COLO668 (cell line): ENCODE results near the gene RANBP3L.

ENCODE experiments used
- DNase-seq: peaks from one replicate; lab custom pipeline; 2025; ENCODE audit not compliant: unreplicated experiment; lab: John Stamatoyannopoulos, UW

RANBP3L gene

GRCh38 chr5:36244076-36244475, 57.6 kb downstream of the RANBP3L start:
- no peak for DNase-seq

DNA sequence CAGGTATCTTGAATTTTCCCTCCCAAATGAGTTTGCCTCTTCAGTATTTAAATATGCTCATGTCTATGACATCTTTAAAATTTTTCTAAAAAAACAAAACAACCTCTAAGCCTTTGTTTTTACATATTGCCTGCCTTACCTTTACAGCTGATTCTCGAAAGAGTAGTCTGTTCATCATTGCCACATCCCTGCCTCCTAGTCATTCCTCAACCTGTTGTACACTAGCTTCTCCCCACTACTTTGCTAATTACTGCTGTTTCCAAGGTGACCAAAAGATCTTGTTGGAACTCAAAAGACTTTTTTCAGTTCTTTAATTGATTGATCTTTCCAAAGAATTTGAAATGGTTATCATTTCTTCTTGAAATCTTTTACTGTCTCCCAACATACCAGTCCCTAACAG, 58.0 kb downstream of the RANBP3L start:
- no peak for DNase-seq

DNA sequence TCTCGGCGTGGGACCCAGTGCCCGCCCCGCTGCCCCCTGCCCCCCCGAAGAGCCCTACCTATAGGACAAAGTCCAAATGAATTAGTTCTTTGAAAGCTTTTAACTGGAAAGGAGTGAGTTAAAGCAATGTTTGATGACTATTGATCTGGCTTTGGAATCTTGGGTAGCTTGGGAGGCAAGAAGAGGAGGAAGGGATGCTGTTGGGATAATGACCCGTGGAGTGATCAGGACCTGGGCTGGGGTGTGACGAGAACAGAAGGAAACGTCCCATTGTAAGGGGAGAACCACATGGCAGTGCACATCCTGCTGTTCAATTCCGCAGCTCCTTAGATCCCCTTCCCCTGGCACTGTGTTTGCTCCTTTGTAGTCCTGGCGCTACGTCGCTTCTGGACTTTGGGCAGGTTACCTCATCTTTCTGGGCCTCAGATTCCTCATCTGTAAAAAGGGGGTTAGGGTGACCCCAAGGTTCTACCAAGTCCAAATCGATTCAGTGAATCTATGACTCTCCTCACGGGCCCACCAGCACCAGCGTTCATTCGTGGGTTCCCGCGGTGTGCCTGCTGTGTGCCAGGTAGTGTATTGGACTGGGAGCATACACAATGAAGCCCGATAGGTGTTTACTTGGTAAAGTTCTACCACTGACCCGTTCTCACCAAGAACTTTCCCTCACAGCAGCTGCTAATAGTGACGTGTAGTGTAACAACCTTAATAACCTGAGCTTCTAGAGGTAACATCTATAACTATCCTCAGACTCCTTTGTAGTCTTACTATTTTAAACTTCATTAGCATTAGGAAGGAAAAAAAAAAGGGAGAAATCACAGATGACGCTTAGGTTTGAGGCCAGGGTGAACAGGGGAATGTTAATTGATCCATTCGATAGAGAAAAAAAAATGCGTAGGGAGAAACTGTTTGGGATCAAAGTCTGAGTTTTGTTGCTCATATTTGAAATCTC, 58.9 kb downstream of the RANBP3L start:
- DNase-seq = no peak

DNA sequence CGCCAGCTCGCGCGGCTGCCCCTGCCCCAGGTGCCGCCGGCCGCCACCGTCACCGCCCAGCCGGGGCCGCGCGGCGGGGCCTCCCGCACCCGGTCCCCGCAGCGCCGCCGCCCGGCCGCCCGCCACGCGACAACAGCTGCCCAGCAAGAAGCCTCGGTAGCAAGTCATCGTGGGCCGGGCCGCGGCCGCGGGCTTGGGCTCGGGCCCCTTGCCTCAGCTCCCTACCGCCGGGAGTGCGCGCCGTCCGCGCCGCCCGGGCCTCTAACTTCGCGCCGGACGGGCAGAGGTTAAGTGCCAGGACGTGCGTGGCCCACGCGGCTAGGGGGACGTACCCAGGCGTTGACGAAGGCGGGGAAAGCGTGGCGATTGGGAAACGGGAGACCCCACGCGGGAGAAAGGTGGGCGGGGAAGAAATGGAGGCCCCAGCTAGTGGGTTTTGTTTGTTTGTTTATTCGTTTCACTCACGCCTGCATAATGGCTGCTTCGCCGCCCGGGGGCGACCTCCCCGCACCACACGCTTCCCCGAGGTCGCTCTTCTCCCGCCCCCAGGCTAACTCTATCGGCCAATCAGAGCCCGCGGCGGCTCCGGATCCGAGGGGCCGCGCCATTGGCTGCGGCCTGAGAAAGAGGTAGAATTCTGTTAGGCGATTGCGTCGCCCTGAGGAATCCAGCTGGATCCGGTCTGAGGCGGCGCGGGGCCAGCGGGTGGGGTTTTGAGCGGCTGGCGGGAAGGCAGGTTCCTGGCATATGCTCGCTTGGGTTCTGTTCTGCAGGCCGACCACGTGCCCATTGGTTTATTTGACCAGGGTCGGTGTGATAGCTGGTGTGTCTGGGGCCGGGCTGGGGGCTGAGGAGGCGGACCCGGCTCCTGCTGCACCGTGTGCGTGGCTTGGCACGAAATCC, 59.8 kb downstream of the RANBP3L start, which contains the start of gene NADK2:
TSS of gene NADK2 (minus strand) at position 295 of the 903 bp plus-strand sequence. CDS start at position 168, 127 bp downstream.
- DNase-seq = peak; percentile 95

DNA sequence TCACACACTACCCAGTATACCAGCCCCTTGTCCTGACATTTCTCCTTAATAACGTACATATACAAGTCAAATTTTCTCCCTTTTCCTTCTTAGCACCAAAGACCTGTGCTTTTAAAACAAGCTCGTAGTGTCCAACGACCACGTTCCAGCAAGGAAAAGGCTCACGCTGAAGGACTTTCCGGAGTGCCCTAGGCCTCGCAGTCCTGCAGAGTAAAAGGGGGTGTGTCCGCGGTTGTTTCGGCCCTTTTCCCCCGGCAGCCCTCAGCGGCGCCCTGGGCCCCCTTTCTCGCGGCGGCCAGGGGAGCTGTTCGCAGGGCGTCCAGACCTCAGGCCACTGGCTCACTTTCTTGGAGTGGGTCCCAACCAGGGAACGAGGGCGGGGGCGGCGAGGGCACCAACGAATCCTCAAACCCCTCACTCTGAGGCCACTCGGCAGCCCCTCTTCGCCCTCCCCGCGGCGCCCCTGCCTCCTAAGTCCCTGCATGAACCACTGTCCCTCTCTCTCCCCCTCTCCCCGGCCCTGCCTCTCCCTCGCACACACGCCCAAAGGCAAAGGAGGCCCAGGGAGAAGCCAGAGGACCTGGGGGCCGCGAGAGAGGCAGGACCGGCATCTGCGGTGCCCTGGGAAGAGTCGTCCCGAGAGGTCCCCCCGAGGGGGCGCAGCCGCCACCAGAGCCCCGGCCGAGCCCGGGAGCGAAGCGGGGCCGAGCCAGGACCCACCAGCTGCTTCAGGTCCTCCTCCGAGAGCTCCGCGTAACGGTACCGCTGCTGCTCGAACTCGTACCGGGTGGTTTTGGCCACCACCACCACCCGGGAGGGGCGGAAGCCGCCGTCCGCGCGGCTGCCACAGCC, 60.7 kb downstream of the RANBP3L start:
- peak; percentile 47 for DNase-seq

DNA sequence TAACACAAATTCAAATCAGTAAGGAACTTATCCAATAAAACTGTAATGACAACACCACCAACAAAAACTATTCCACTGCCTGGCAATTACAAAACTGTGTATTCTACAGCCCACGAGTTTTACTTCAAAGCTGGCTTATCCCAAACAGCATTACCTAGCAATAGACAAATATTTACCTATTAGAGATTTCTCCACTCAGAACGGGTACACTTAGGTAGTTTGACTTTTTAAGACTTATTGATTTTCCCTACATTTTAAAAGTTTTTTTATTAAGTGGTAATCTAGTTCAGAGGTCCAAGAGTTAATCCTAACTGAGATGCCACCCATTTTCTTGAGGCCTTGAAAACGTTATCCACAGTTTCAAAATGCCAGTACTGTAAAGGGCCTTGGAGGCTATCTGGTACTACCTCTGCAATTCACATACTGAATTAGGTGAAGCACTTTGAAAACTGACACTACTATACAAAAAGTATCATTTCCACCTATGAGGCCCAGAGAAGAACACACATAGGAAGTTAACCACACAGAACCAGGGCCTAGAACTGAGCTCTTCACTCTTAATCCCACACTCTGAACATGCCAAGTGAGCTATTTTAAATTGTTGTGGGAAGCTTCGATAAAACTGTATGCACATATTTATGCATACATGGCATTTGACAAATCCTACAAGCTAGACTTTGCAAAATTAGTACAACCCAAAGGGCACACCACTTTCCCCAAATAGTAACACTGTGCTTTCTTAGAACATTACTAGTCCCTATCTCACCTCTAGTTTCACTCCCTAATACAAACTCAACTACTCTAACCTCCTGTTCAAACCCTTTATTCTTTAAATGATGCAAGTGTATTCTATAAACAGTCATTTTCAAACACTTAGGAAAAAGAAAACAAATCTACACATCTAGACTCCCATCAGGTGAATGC, 62.1 kb downstream of the RANBP3L start:
- DNase-seq = no peak

DNA sequence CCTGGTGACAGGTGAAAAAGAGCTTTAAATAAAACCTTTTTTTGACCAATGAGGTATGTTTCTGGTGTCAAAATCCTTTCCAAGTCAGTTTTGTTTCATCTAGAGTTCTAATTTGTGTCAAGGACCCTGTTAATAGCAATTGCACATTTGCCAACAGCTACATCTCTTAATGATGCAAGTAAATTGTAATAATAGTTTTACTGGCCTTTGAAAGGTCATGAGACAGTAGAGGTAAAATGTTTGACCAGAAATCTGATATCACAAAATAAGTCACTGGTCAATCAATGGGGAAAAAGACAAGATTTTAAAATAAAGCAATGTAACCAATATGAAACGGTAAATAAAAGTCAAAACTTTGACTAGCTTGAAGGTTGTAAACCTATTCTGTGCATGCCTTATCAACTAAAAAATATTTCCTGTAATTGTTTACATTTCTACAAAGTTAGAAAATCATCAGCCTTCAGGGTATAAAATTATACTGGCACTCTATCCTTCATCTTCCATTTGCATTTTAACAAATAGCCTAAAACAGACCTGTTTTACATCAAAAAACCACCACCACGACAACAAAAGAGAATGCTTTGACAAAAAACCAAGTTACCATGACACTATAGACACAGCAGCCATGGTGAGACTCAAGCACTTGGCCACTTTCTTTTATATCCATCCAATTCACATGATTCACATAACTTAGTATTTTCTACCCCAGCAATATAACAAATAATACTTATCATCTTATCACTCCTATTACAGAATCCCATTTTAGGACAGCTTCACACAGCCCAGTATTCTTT, 63.0 kb downstream of the RANBP3L start:
- no peak for DNase-seq

DNA sequence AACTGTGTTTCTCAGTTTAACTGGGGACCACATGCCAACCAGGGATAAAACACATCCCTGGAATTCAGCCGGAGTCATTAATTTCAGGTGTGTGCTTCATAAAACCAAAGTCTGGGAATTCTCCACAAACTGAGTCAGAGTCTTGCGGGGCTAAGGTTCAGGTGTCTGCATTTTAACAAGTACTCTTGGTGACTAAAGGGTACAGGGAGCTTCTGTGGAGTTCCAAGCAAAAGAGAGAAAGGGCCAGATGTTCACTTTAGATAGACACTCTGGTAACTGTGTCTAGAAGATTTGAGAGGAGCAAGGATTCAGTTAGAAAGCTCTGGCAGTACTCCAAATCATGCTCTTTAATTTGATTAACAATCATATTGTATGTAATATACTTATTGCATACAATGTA, 64.0 kb downstream of the RANBP3L start:
- DNase-seq = no peak

DNA sequence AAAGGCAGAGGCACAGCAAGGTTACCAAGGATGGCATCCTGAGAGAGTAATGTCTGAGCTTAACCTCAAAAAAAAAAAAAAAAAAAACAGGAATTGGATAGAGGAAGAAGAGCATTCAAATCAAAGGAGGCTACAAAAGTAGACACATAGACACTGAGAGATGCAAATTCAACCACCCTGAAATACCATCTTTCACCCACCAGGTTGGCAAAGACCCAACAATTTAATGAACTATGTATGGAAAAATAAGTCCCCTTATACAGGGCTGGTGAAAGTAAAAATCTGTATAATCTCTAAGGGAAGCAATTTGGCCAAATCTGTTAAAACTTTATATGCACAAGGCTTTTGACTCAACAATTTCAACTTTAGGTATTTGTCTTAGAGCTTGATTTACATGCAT, 64.9 kb downstream of the RANBP3L start:
- no peak for DNase-seq

GRCh38 chr5:36232533-36232932, 69.2 kb downstream of the RANBP3L start:
- no peak for DNase-seq

GRCh38 chr5:36230151-36230790, 71.4 kb downstream of the RANBP3L start:
- DNase-seq = no peak

DNA sequence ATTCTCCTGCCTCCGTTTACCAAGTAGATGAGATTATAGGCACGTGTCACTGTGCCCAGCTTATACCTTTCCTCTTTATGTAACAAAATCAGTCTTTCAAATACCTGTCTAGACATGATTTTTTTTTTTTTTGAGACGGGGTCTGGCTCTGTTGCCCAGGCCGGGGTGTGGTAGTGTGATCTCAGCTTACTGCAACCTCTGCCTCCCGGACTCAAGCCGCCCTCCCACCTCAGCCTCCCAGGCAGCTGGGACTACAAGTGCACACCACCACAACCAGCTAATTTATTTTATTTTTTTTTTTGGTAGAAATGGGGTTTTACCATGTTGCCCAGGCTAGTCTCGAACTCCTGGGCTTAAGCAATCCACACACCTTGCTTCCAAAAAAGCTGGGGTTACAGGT, 73.2 kb downstream of the RANBP3L start:
- no peak for DNase-seq

GRCh38 chr5:36227046-36227445, 74.7 kb downstream of the RANBP3L start:
- no peak for DNase-seq

GRCh38 chr5:36222620-36223019, 79.1 kb downstream of the RANBP3L start:
- DNase-seq = no peak

DNA sequence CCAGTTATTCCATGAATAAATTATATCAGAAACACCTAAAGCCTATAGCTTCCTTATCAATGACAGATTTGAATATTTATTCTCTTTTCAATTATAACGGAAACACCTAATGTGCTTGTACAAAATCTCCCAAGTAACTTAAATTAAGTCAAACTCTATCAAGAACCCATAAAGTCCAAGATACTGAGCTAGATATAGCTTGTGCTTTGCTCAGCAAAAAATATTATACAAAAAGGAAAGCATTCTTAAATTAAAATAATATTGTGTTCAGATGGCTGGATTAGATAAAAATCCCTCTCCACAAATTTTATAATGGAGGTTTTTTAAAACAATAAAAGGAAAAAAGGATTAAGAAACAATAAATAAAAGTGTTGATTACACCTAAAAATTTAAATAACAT, 83.7 kb downstream of the RANBP3L start:
- DNase-seq = no peak

- DNase-seq = no peak
Measured at GRCh38 chr5:36217567-36217966, 84.1 kb downstream of the RANBP3L start.

DNA sequence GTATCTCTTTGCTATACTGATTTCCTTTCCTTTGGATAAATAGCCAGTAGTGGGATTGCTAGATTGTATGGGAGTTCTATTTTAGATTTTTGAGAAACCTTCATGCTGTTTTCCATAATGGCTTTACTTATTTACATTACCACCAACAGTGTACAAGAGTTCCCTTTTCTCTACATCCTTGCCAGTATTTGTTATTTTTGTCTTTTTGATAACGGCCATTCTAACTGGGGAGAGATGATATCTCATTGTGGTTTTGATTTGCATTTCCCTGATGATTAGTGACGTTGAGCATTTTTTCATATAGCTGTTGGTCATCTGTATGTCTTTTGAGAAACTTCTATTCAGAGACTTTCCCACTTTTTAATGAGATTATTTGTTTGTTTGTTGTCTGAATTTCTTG, 85.8 kb downstream of the RANBP3L start:
- no peak for DNase-seq

DNA sequence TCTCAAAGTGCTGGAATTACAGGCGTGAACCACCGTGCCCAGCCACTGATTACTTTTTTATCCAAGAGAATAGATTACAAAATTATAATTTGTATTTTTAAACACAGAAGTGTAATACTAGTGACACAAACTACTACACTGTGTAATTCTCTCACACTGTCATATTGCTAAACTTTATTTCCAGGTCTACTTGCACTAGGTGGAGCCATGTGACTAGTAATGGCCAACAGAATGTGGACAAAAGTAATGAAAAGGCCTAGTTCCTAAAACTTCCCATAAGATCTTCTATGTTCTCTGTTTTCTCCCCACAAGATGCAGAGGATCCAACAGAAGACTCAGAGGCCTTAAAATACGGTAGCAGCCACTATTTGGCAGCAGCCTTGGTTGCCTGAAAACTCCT, 87.3 kb downstream of the RANBP3L start:
- no peak for DNase-seq
